Posterior cingulate gyrus (tissue), 11 donors: Measurements from ENCODE around the gene HOXB3.

Experiments
- DNase-seq, 10 donors: peaks; one replicate each; pipeline versions ENCODE4 v3.0.0 to v3.0.0-alpha.2; 2020 to 2021; ENCODE audit warnings: mixed read lengths in 3 of 10
- intact Hi-C: fragments of 100-400 bp; cut with DNase I; formaldehyde crosslinking; loops from one replicate; pipeline ENCODE4 v1.15.1; 2023

The HOXB3 gene

DNA sequence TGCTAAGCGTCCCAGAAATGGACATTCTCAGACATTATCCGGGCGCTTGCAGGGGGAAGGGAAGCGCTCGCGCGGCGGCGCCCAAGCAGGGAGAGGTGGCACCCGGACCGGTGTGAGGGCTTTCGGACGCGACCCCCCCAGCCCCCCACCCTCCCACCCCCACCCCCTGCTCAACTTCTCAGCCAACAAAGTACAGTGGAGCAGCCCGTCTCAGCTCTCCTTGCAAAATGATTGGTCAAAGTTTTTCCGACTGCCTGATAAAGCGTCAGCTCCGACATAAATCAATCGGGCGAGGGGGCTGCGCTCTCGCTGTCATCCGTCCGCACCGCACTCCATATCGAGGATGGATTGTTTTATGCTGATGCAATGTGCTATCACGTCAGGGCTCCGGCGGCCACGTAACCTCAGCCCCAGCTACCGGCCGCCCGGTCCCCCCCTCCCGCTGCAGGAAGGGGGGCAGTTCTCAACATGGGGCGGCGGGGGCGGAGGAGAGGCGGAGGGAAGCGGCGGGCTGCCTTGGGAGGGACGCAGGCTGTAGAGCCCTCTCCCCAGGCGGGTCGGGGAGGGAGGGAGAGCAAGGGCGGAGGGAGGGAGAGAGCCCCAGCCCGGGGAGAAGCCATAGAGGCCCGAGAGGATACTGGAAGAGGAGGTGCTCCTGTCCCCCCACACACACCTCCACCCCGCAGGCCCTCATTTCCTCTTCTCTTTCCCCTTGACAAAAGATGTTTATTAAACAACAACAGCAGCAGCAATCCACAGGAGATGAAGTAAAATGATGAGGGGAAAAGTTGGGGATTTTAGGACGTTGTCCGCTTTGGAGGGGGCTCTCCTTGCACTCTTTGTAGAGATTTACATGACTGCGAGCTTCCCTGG lies 36.4 kb upstream of the HOXB3 start, which contains the start of gene HOXB9:
TSS of gene HOXB9 (minus strand) at position 114 of the 873 bp plus-strand sequence. CDS start at position 25, 89 bp downstream.
- intact Hi-C loops = no loop called here
- no peak for DNase-seq

DNA sequence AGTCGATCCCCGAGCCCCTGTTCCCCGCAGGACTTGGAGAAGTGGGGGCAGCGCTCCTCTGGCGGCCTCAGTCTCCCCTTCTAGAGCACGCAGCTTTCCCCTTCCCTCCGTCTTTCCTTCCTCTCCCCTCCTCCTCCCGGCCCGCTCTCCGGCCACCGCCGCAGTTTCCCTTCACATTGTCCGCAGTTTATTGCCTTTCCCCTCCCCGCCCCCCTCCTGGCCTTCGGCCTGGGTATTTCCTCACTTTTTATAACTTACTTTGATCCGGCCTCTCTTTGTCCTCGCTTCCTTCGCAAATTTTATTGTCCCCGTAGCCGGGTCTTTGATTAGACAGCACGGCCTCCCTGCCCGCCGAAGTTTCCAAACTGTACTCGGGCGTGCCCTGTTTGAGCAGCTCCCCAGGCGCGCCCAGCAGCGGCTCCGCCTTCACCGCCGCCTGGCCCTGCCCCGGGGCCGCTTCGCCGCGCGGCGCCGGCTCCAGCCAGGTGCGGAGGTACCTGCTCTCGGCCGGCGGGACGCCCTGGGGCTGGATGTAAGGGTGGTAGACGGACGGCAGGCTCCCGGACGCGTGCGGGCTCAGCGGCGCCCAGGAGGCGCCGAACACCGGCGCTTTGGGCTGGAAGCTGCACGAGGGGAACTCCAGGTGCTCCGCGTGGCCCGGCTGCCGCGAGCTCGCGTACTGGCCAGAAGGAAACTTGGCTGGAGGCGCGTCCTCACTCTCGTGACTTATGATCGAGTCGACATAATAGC lies 35.6 kb upstream of the HOXB3 start:
- DNase-seq = no peak
- intact Hi-C loops = no loop called here

DNA sequence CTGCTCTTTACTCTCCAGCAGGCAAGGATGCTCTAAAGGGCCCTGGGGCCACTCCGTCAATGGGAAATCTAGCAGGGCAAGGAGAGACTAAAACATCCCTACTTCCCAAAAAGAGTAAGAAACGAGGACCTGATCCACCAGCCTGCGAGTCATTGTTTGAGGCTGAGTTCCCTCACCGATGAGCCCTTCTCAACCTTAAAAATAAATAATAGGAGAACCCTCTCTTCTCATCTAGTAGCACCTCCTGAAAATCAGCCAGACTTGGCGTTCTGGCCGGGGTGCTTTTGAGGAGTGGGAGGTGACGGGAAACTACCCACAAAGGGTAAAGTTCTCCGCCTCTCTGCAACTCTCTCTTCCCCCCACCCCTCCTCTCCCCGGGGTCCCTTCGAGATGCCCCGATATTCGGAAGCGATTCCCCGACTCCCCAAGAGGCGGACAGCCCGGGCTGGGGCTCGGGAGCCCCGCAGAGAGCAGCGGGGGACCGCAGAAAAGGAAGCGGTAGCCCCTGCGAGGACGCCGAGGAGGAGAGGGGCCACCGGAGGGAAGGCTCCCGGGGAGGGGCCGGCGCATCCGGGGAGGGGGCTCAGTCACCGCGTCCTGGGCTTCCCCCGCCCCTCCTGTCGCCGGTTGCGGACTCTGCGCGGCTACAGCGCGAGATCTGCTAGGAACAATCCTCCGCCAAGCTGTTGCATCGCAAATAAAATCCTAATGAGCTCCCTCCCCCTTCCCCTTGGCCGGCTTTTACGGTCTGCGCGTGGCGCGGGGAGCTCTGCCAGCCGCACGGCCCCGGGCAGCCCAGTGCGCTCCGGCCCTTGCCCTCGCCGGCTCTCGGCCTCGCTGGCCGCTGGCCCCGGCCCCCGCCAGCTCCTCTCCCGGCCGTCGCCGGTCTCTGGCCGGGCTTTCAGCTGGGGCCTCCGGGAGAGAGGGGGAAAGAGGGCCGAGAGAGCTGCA lies 34.8 kb upstream of the HOXB3 start:
- intact Hi-C loops = no loop called here
- DNase-seq = no peak

- intact Hi-C loops = no loop called here
- no peak for DNase-seq
Measured at GRCh38 chr17:48624118-48624517, 34.1 kb upstream of the HOXB3 start.

DNA sequence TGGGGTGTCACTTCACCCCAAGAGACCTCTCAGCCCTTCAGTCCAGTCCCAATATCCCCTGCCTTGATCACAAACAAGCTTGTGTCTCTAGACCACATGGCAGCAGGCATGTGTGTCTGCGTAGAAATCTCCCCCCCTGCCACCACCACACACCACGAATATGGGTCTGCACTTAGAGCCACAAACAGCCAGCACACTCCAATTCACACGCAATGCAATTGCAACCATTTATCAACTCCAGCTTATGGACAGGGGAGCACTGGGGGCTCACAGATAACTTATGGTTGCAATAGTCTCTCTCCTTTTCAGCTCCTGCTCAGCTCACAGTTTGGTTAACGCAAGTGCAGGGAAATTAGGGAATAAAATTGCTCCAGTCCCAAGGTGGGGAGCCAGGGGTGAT lies 33.5 kb upstream of the HOXB3 start:
- no peak for DNase-seq
- intact Hi-C loops = no loop called here

DNA sequence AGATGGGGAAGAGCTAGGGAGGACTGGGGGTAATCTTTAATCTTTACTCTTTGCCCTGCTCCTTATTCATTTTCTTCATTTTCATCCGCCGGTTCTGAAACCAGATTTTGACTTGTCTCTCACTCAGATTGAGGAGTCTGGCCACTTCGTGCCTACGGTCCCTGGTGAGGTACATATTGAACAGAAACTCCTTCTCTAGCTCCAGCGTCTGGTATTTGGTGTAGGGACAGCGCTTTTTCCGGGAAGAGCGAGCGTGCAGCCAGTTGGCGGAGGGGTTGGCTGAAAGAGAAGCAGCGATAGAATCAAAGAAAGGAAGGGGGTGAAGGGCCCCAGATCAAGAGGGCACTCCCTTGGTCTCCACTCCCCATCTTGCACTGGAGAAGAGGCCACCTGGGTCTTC lies 32.8 kb upstream of the HOXB3 start:
- intact Hi-C loops = no loop called here
- DNase-seq = no peak

DNA sequence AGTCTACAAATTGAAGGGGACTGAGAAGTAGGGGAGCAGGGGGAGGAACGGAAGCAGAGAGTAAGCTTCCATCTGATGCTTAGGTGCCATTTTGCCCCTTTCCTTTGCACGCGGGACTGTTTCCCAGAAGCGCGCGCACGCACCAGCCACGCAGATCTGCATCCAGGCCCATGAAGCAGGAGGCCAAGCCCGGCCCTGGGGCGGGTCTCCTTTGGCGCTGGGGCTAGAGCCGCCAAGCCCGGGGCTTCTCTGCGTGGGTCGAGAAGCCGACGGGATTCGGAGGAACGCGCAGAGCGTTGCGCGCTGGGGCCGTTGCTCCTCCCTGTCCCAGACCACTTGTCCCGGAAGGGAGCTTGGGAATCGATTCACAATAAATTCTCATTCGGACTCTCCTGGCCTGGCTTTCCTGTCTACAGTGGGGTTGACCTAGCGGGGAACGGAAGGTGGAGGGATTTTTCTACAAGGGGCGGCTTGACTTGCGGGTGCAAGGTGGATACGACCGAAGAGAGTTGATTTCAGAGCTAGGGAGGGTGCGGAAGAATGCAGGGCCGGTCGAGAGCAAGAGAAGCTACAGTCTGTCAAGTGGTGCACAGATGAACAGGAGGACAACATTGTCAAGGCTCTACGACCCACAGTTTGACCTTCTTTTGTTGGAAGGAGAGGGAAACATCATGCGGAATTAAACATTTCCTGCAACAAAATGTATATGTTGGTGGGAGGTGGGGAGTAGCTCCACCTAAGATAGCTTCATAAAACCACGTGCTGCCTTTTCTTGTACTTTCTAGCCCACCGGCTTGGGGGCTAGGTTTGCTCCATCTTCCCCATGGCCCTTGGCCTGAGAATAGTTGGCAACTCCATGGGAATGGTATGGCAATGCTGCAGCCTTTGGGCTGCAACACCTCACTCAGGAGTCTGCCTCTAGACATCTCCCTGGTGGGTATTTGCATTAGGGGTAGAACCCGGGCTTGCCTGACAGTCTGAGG lies 31.7 kb upstream of the HOXB3 start:
- no peak for DNase-seq
- intact Hi-C loops = no loop called here

- no peak for DNase-seq
- intact Hi-C loops = no loop called here
Measured at GRCh38 chr17:48620461-48621139, 30.6 kb upstream of the HOXB3 start.

GRCh38 chr17:48619826-48620449 lies 29.9 kb upstream of the HOXB3 start:
- intact Hi-C loops = loop anchor here (5.0 to 10.0 kb wide), 2 partner anchors 268 to 375 kb away; partner anchors contain the start of gene IGF2BP1
- DNase-seq = peak in 1 of 10 donors; percentile 52

- peak; percentile 81 to 98 (median 88) for DNase-seq
- intact Hi-C loops = loop anchor here (1.0 to 10.0 kb wide), 6 partner anchors 126 to 593 kb away; partner anchors contain the start of gene IGF2BP1
Measured at GRCh38 chr17:48618256-48618896, 28.3 kb upstream of the HOXB3 start.

DNA sequence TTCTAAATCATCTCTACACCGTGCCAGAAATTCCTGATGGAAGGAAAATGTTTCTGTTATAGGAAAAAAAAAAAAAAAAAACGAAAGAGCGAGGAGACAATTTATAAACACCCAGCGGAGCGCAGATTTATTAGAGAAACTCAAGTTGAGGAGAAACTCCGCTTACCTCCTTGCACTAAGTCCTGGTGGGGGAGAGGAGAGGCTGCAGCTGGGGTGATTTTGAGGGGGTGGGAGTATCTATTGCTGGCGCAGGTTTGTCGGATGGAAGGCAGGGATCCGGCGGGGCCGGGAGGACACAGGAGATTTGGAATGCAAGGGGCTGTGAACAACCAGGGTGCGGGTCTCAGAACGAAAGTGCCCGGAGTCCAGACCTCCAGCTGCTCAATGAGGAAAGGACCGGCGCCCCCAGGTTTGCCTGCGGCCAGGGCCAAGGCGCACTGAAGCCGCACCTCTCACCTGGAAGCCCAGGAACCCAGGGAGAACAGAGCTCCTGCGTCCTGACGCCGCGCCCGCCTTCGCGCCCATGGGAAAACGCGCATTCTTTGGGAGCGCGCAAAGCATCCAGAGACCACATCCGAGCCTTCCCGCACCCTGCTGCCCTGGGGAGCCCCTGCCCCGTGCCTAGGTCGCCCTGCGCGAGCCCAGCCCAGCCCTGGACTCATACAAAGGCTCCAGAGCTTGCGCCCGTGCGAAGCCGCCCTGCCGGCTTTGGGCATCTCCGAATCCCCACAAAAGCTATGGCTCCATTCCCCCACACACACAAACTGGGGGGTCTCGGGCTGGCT lies 27.6 kb upstream of the HOXB3 start:
- intact Hi-C loops = loop anchor here (1.0 to 10.0 kb wide), 6 partner anchors 125 to 592 kb away; partner anchors contain the start of gene IGF2BP1
- DNase-seq = peak in 1 of 10 donors; percentile 71

GRCh38 chr17:48616717-48617470 lies 26.9 kb upstream of the HOXB3 start:
- intact Hi-C loops = loop anchor here (5.0 to 10.0 kb wide), 2 partner anchors 265 to 378 kb away; partner anchors contain the start of gene IGF2BP1

DNA sequence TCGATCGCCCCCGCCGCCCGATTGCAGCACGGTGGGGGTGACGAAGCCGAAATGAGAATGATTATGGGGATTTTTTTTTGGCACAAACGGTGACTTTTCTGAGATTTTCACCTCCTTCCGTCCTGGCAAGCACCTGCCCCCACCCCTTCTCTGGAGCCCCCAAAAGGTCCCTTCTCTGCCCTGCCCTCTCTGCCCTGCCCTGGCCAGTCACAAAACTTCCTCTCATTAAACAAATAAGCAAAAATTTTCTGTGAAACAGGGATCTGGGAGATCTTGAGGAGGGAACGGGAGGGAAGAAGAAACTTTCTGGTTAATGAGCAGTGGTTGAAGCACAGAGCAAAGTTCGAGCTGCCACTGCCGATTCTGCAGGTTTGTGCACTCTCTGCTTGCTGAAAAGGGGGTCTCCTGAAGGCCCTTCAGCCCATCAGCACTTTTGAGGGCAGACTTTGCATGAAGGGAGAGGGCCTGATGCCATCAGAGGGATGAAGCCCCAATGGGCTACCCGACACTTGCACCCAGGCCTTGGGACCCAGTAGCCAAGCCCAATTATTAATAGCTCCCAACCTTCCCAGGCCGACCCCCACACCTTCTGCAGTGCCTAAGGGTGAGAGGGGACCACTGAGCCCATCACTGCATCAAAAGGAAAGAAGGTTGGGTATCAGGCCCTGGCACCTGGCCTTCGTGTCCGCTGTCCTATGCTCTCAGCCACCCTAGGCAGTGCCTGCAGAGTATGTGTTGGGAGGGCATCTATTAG lies 26.1 kb upstream of the HOXB3 start:
- DNase-seq = no peak
- intact Hi-C loops = loop anchor here (5.0 to 10.0 kb wide), 2 partner anchors 264 to 379 kb away; partner anchors contain the start of gene IGF2BP1

More at GRCh38 chr17:48616717-48617470, 26.9 kb upstream of the HOXB3 start:
- no peak for DNase-seq

- no peak for DNase-seq
- intact Hi-C loops = loop anchor here (5.0 to 10.0 kb wide), 2 partner anchors 263 to 379 kb away; partner anchors contain the start of gene IGF2BP1
Measured at GRCh38 chr17:48615047-48615962, 25.3 kb upstream of the HOXB3 start, which contains the start of gene HOXB8. Gene HOXB8, minus strand, starts transcription at chr17:48615292. Its CDS starts 588 bp downstream, at chr17:48614704.
